Retinal pigment epithelial cell (primary cell): ENCODE data around the gene SETD5.

Source experiments
- DNase-seq: peaks from one replicate; pipeline ENCODE4 v3.0.0-alpha.2; 2010; ENCODE audit warnings: low read depth
- H3K4me3 ChIP-seq: 2 replicates; pipeline ENCODE4 v1.5.1; 2011; ENCODE audit warnings: mild to moderate bottlenecking, low read length, control low read depth, moderate library complexity
- TF ChIP-seq, protein P1 (sequence below): conservative IDR thresholded peaks from 2 replicates; pipeline ENCODE4 v1.5.1; 2011; ENCODE audit warnings: low read depth, low read length, control low read depth, inconsistent platforms

Gene SETD5

DNA sequence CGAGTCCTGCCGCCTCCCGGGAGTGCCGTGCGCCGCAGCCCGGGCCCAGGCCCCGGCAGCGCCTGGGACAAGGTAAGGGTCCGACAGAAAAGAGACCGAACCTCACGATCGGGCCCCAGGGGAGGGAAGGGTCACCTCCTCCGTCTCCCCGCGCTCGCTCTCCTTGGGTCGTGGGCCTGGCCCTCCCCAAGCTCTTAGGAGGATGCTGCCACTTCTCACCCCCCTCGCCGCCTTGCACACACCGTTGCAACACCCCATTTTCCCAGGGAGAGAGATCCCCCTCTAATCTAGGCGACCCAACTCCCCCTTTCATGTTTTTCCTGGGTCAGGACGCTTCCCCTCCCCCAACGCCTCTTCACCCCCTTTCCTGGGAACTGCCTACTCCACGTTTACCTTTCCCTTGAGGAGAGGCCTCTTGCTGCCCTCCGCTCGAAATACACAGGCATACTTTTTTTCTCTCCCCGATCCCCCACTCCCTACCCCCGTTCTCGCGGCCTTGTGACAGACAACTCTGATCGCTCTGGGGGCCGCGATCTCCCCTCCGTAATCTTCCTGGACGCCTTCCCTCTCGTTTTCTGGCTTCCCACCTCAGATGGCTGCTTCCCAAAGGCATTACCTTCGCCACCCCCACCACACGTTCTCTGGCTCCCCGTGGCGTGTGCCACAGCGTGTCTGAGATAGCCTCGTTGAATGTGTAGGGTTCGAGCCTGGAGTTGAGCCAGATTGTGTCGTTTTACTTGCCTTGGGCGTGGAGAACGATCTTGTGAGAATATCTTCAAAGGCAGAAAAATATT lies 688 bp downstream of the SETD5 start:
- peak overlapping the region; percentile 96 for H3K4me3 ChIP-seq
- DNase-seq: no peak
- TF ChIP-seq, protein P1, sequence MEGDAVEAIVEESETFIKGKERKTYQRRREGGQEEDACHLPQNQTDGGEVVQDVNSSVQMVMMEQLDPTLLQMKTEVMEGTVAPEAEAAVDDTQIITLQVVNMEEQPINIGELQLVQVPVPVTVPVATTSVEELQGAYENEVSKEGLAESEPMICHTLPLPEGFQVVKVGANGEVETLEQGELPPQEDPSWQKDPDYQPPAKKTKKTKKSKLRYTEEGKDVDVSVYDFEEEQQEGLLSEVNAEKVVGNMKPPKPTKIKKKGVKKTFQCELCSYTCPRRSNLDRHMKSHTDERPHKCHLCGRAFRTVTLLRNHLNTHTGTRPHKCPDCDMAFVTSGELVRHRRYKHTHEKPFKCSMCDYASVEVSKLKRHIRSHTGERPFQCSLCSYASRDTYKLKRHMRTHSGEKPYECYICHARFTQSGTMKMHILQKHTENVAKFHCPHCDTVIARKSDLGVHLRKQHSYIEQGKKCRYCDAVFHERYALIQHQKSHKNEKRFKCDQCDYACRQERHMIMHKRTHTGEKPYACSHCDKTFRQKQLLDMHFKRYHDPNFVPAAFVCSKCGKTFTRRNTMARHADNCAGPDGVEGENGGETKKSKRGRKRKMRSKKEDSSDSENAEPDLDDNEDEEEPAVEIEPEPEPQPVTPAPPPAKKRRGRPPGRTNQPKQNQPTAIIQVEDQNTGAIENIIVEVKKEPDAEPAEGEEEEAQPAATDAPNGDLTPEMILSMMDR: no peak

DNA sequence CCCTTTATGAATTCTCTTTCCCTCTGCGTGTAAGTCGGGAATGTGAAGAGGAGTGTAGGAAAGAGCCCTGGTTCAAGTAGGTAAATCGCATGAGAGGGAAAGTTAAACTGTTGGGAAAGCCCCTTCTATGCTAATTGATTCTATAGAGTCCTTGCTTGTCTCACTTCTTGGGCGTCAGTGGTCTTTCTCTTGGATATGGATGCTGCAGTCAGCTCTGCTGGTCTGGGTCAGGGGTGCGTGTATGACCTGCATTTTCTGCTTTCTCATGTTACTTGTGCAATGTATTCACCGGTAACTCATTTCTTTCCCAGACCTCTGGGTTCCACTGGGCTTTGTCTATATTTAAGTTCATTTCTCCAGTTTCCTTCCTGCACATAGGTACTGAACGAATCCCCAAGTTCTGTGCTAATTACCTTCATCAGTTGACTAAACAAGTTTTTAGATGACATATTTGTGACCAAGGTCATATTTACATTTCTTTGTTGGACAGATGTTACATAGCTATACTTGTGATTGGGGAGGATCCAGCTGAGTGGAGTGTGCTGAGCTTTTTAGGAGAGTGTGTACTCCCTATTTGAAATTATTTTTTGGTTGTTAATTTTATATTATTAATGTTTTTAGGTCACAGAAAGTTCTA lies 1.4 kb downstream of the SETD5 start:
- TF ChIP-seq, protein P1: no peak
- DNase-seq: no peak
- peak overlapping the region; percentile 96 for H3K4me3 ChIP-seq

DNA sequence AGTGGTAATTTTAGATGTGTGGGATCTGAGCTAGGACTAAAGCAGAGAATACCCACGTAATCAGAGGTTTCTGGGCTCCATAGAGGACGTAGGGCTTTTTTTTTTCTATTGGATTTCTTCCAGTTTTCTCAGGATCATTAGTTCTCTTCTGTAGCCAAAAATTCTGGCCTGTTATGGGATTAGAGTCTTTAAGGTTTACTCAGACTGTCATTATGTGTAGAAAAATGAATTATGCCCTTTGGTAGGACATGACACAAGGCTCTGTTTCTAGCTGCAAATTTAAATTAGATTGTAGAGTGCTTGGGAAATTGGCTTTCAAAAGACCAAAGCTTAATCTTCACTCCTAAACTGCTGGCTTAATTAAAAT lies 1.9 kb downstream of the SETD5 start:
- TF ChIP-seq, protein P1: no peak
- no peak for DNase-seq

DNA sequence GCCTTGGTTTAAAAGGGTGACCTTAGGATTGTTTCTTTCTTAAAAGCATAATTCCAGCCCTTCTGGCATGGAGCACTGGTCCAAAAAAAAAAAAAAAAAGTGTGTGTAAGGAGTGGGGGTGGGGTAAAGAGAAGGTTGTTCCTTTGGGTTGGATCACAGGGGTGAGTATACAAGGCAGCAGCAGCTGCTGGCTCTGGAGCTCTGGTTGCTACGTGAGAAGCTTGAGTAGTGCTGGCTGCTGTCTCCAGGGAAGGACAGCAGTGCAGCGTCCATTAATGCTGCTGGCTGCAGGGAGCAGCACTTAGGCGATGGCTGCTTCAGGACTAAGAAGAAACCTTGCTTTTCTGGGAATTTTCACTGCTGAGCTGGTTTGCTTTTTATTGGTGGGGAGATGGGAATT lies 2.3 kb downstream of the SETD5 start:
- TF ChIP-seq, protein P1: peak; percentile 12
- H3K4me3 ChIP-seq: peak overlapping the region; percentile 96
- DNase-seq: no peak

More for the DNA sequence above, 1.9 kb downstream of the SETD5 start:
- H3K4me3 ChIP-seq: peak overlapping the region; percentile 96

DNA sequence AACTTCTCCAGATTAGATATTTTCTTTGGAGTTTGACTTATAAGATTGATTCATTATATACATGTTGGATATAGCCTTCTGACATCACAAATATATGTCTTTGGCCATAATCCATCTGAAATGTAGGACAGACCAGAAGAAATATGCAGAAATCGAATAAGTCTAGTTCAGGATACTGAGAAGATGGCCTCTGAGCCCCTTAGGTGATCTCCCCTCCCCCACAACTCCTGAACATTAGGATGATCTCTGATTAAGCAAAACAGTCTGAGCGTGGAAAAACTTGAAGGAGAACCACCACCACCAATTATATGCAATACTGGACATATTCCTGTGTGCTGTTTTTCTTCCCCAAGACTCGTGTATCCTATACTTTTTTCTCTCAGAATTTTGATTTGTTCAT lies 3.2 kb downstream of the SETD5 start:
- no peak for DNase-seq
- H3K4me3 ChIP-seq: peak overlapping the region; percentile 2
- TF ChIP-seq, protein P1: no peak

DNA sequence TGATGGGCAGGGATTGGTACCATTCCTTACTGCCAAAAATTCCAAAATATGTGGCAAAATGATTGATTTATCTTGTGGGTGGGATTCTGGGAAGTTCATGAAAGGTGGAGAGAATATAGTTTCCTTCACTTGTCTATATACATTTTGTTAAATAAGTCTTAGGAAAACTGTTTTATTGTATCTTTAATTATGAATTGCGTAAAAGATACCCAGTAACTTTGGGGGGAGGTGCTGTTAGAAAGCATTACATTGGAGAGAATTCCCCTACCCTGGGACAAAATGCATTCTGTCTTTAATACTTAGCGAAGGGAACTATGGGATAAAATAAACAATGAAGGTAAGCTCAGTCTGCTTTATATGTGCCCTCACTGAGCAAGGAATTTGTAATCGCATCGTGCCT lies 4.6 kb downstream of the SETD5 start:
- TF ChIP-seq, protein P1: no peak
- no peak for DNase-seq
- no peak overlapping the region for H3K4me3 ChIP-seq
